MV-4-11 (cell line): Measurements from ENCODE around the gene MAP3K21.

ENCODE experiments used
- DNase-seq: peaks from one replicate; lab custom pipeline; 2025; lab: John Stamatoyannopoulos, UW

The MAP3K21 gene

GRCh38 chr1:233326811-233327650, 493 bp upstream of the MAP3K21 start:
- peak; percentile 84 for DNase-seq

GRCh38 chr1:233328142-233328921, 808 bp downstream of the MAP3K21 start:
- DNase-seq, result no peak

GRCh38 chr1:233331676-233332519, 4.4 kb downstream of the MAP3K21 start:
- DNase-seq, result peak; percentile 13

- DNase-seq, result peak; percentile 23
These were observed 5.6 kb downstream of the MAP3K21 start for GRCh38 chr1:233333086-233333485.

- no peak for DNase-seq
These were observed 6.6 kb downstream of the MAP3K21 start for GRCh38 chr1:233334092-233334491.

GRCh38 chr1:233336554-233337456, 9.3 kb downstream of the MAP3K21 start:
- no peak for DNase-seq

GRCh38 chr1:233337505-233337904, 10.0 kb downstream of the MAP3K21 start:
- no peak for DNase-seq

- no peak for DNase-seq
These were observed 10.6 kb downstream of the MAP3K21 start for GRCh38 chr1:233338102-233338501.

GRCh38 chr1:233340031-233340555, 12.6 kb downstream of the MAP3K21 start:
- DNase-seq, result no peak

GRCh38 chr1:233340966-233341516, 13.5 kb downstream of the MAP3K21 start:
- no peak for DNase-seq

GRCh38 chr1:233342086-233342485, 14.6 kb downstream of the MAP3K21 start:
- no peak for DNase-seq

- DNase-seq, result no peak
These were observed 15.7 kb downstream of the MAP3K21 start for GRCh38 chr1:233343262-233343661.

GRCh38 chr1:233347338-233347737, 19.8 kb downstream of the MAP3K21 start:
- no peak for DNase-seq

GRCh38 chr1:233349137-233349536, 21.6 kb downstream of the MAP3K21 start:
- DNase-seq, result no peak

- no peak for DNase-seq
These were observed 27.5 kb downstream of the MAP3K21 start for GRCh38 chr1:233354983-233355382.

GRCh38 chr1:233355841-233356704, 28.5 kb downstream of the MAP3K21 start:
- peak; percentile 76 for DNase-seq

- no peak for DNase-seq
These were observed 29.1 kb downstream of the MAP3K21 start for GRCh38 chr1:233356705-233356987.

GRCh38 chr1:233357595-233358397, 30.3 kb downstream of the MAP3K21 start:
- DNase-seq, result no peak

- no peak for DNase-seq
These were observed 31.9 kb downstream of the MAP3K21 start for GRCh38 chr1:233359431-233359830.
